Measurements from ENCODE around the gene SCMH1.

Gene SCMH1

GRCh38 chr1:40997096-40997495, 245.0 kb downstream of the SCMH1 start:
- Histone ChIP-seq H3K4me1 (ENCODE audit: insufficient read depth, low read length, severe bottlenecking) (peaks cover 3% of the 10 kb centered on the region), H3K9me3 (ENCODE audit: low read length) (no peaks in the 10 kb centered on the region), H3K36me3 (ENCODE audit: insufficient read depth, low read length) (peaks cover 91% of the 10 kb centered on the region), H2AFZ (ENCODE audit: low read length) (no peak overlapping the region), H3K9ac (ENCODE audit: low read length) (no peak overlapping the region), H3F3A (ENCODE audit: insufficient read depth, low read length) (no peaks in the 10 kb centered on the region), H3K27me3 (ENCODE audit: insufficient read depth, low read length) (no peaks in the 10 kb centered on the region), H3K79me2 (ENCODE audit: insufficient read depth, low read length) (no peaks in the 10 kb centered on the region), H4K20me1 (ENCODE audit: insufficient read depth, low read length) (no peaks in the 10 kb centered on the region), H3K9me2 (ENCODE audit: low read depth, low read length) (no peaks in the 10 kb centered on the region), H3K27ac (ENCODE audit: low read depth, low read length, poor library complexity, severe bottlenecking) (no peak overlapping the region), H3K4me3 (ENCODE audit: low read depth, low read length, poor library complexity, severe bottlenecking) (no peak overlapping the region), H3K4me2 (ENCODE audit: low read length) (no peak overlapping the region)
- TF ChIP-seq CTCF (IDR thresholded peaks at IDR 0.05; ENCODE audit: low read length), result no peak
- TF ChIP-seq EZH2 (IDR thresholded peaks at IDR 0.05; ENCODE audit: borderline replicate concordance, low read length), result no peak

- no peaks in the 10 kb centered on the region for H3K27me3 ChIP-seq (ENCODE audit: insufficient read depth, low read length)
- H3K4me2 ChIP-seq (ENCODE audit: low read length), result no peak overlapping the region
- no peaks in the 10 kb centered on the region for H3K4me1 ChIP-seq (ENCODE audit: insufficient read depth, low read length, severe bottlenecking)
- H3K9me3 ChIP-seq (ENCODE audit: low read length), result no peaks in the 10 kb centered on the region
- H3K9me2 ChIP-seq (ENCODE audit: low read depth, low read length), result no peaks in the 10 kb centered on the region
- H4K20me1 ChIP-seq (ENCODE audit: insufficient read depth, low read length), result no peaks in the 10 kb centered on the region
- H3K27ac ChIP-seq (ENCODE audit: low read depth, low read length, poor library complexity, severe bottlenecking), result no peak overlapping the region
- peaks cover 100% of the 10 kb centered on the region for H3K36me3 ChIP-seq (ENCODE audit: insufficient read depth, low read length)
- no peak overlapping the region for H3K4me3 ChIP-seq (ENCODE audit: low read depth, low read length, poor library complexity, severe bottlenecking)
- no peak overlapping the region for H2AFZ ChIP-seq (ENCODE audit: low read length)
- no peaks in the 10 kb centered on the region for H3F3A ChIP-seq (ENCODE audit: insufficient read depth, low read length)
- H3K9ac ChIP-seq (ENCODE audit: low read length), result no peak overlapping the region
- no peak for TF ChIP-seq EZH2 (IDR thresholded peaks at IDR 0.05; ENCODE audit: borderline replicate concordance, low read length)
- no peak for TF ChIP-seq CTCF (IDR thresholded peaks at IDR 0.05; ENCODE audit: low read length)
- peaks cover 7% of the 10 kb centered on the region for H3K79me2 ChIP-seq (ENCODE audit: insufficient read depth, low read length)
Observed at GRCh38 chr1:40989066-40989465, 253.0 kb downstream of the SCMH1 start.

- Histone ChIP-seq H4K20me1 (ENCODE audit: insufficient read depth, low read length) (no peaks in the 10 kb centered on the region), H3F3A (ENCODE audit: insufficient read depth, low read length) (no peaks in the 10 kb centered on the region), H3K79me2 (ENCODE audit: insufficient read depth, low read length) (peaks cover 14% of the 10 kb centered on the region), H3K27ac (ENCODE audit: low read depth, low read length, poor library complexity, severe bottlenecking) (no peak overlapping the region), H3K4me1 (ENCODE audit: insufficient read depth, low read length, severe bottlenecking) (no peaks in the 10 kb centered on the region), H3K9me2 (ENCODE audit: low read depth, low read length) (no peaks in the 10 kb centered on the region), H3K9me3 (ENCODE audit: low read length) (no peaks in the 10 kb centered on the region), H3K9ac (ENCODE audit: low read length) (no peak overlapping the region), H2AFZ (ENCODE audit: low read length) (no peak overlapping the region), H3K4me2 (ENCODE audit: low read length) (no peak overlapping the region), H3K4me3 (ENCODE audit: low read depth, low read length, poor library complexity, severe bottlenecking) (no peak overlapping the region), H3K27me3 (ENCODE audit: insufficient read depth, low read length) (no peaks in the 10 kb centered on the region), H3K36me3 (ENCODE audit: insufficient read depth, low read length) (peaks cover 100% of the 10 kb centered on the region)
- TF ChIP-seq EZH2 (IDR thresholded peaks at IDR 0.05; ENCODE audit: borderline replicate concordance, low read length), result no peak
- no peak for TF ChIP-seq CTCF (IDR thresholded peaks at IDR 0.05; ENCODE audit: low read length)
Observed at GRCh38 chr1:40988280-40988679, 253.8 kb downstream of the SCMH1 start.
